Measurements from ENCODE around the gene NLGN4X.

NLGN4X gene

DNA sequence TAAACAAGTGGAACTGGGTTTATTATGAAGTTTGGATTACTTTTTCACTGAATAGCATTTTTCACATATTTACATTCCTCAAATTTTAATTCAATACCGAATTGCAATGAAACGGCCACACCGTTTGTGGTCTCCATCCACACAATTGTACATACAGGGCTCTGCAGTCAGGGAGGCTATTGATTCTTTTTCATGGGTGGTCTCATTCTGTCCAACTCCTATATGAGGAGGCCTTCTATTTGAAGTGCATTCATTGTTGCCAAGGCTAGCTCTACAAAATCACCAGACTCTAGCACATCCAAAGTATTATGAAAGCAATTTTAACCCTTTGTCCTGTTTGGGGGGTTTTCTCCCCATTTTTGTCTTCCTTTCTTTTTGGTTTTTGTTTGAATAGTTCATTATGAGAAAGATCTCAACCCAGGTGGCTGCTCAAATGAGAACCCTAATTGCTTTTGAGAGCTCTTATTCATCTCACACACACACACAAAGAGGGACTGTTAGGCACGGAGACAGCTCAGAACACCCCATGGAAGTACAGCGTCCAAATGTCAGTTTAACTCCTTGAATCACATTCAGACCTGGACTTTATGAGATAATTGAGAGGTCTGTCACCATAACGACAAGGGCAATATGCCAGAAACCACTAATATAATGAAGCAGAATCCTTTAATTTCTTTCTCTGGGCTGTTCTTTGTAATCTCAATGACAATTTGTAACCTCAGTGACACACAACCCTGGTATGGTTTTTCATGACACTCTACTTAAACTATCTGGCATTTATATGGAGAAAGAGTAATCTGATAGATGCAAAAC is 79.4 kb downstream of the NLGN4X start:
- DNase-seq: no peak

DNA sequence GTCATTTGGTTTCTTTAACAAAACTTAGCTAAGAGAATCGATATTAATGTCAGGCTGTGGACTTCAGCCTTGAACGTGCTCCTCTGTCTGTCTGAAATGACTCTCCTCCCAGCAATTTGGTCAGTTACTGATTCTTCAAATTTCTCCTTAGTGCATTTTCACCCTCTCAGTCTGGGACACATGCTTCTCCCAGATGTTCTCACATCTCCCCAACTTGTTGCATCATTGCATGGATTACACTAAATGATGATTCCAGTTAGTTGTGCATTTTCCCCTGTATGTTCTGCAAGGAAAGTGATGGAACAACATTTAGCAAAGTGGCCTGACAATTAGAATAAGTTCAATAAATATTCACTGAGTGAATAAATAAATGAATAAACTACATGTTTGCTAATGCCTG is 94.4 kb downstream of the NLGN4X start:
- no peak for DNase-seq

DNA sequence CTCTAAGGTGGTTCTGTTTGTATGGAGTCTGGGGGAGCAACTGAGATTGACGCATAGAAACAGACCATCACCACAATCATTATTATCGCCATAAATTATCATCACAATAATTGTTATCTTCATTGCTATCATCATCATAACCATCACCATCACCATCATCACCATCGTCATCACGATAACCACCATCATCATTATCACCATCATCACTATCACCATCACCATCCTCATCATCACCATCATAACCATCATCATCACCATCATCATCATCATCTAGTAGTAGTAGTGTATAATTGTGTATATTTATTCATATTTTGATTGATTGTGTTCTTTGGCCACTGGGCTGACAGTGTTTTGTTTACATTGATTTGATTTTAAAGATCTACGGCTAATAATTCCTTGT is 95.7 kb downstream of the NLGN4X start:
- DNase-seq: no peak

DNA sequence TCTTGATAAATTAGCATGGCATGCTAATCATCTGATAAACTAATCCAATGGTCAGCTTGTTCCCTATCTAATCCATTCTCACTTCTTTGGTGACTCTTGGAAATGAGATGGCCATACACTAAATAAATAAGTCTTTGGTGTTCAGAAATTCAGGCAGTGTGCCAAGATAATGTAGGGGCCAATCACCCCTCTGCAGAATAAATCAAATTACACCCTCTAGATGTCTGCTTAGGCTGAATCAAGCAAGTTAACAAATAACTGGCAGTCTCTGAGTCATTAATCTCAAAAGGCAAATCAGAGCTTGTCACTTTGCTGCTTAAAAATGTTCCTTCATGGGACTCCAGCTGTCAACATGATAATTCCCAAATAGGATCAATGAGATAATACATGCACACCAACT is 97.4 kb downstream of the NLGN4X start:
- DNase-seq: no peak

DNA sequence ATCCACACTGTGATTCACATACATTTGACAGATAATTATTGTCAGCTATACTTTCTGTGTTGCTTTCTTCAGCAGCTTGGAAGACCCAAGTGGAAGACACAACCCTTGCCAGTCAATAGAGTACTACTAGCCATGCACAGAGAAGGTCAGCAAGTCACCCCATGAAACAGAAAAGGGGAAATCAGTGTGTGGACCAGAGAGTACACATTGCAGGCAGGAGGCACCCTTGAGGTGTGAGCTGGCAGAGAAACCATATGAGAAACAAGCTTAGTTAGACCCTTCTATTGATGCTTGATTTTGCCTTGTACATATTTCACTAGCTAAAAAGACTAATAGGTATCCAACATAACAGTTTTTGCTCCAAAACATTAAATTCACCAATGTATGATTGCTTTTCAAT is 99.5 kb downstream of the NLGN4X start:
- DNase-seq: no peak

DNA sequence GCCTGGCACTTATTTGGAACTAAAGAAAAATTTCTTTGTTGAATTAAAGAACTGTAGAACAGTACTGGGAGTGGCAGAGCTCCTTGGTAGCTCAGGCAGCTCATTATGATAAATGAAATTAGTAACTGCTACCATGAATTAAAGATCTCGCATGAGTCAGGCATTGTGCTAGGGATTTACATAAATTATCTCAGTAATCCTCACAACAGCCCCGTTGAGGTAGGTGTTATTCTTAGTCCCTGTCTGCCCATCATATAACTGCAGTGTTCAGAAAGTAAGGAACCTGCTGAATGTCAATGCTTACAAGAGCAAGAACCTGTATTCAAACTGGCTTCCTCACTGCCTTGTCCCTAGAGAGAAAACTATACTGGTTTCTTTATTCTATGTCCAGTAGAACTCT is 108.3 kb downstream of the NLGN4X start:
- no peak for DNase-seq

DNA sequence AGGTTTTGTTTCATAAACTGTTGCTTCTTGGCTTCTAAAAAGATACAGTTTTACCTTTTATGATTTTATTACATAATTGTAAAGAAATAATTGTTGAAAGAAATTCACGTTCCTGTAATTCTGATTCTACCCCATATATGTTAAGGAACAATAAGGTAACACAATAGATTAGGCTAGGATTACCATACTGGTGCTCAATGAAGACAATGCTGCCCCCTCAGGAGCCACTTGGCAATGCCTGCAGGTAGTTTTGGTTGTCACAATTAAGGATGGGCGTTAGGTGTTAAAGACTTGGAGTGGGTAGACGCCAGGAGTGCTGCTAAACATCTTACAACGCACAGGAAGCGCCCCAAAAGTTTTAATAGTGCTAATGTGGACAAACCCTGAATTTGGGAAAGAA is 133.2 kb downstream of the NLGN4X start:
- no peak for DNase-seq

DNA sequence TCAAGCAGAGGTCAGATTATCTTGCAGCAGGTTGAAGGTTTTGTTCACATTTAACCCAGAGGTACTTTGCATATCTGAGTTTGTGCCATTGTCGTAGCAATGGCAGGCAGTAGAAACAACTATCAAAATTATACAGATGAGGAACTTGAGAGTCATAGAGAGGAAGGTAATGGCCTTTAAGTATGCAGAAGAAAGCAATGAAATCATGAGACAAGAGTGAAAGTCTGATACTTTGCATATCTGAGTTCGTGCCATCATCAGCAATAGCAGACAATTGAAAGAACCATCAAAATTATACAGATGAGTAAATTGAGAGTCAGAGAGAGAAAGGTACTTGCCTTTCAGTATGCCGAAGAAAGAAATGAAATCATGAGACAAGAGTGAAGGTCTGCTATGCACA is 154.1 kb downstream of the NLGN4X start:
- no peak for DNase-seq

DNA sequence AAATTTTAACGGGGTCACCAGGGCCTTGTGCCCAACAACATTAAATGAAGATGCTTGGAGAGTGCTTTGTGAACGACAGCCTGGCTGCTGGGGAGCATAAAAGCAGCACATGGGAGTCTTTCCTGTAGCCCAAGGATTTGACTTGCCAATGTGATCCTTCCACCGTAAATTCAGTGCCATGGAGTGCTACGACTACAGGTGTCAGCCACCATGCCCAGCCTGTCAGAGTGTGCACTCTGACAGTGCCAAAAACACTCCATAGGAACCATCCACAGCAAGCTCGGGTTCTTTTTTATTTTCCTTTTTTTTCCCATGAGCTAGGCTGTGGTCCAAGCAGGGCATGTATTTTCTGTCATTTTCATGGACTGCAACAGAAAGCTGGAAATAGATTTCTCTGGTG is 156.9 kb downstream of the NLGN4X start:
- DNase-seq: no peak

DNA sequence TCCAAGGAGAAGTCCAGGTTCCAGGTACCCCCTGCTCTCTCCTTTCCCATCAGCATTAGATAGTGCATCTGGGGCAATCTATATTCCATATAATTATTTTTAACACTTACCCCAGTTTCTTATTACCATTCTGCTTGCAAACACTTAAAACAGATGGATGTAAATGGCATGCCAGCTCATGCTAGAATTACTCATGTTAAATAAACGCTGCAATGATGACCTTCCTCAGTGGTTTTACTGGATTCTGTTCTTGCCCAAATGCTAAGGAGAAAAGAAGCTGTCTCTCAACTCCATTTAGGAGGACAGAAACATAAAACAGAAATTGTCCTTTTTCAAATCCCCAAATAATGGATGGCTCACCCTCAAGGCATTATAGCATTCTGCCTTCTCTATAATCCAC is 161.1 kb downstream of the NLGN4X start:
- DNase-seq: no peak

DNA sequence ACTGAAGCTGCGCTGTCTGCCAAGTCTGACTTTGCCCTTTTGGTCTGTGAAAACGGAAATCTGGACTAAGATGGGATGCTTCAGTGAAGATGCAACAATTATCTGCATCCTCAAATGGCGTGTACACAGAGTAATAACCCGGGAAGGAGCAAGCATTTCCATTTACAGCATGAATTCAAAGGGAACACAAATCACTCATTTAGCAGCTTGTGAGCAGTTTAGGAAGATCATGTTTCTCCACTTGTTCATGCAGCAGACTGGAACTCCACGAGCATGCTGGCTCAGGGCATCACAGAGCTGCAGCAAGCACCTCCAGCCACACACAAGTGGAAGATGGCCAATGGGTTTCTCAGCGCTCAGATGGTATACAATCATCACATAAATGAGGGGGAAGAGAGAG is 175.5 kb downstream of the NLGN4X start:
- DNase-seq: no peak

DNA sequence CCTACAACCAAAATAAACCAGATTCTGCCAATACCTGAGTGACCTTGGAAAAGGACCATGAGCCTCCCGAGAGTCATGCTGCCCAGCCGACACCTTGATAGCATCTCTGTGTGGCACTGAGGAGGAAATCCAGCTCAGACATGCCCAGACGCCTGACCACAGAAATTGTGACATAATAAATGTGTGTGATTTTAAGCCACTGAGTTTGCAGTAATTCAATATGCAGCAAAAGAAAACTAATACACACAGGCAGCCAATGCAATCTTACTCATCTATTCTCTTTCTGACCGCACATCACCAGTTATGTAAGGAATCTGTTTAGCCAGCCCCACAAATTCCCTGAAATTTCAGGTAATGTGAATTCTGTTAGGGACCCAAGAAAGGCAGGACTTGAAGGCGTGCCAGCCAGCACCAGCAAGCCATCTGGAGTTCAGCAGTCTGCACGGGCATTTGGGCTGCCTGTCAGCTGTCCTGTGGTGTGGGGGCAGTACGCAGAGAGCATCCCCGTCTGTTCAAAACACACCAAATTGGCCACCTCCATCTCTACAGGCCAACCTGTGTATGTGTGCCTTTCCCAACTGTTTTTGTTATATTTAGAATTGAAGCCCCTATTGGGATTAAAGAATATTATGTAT is 176.4 kb downstream of the NLGN4X start:
- DNase-seq: no peak

DNA sequence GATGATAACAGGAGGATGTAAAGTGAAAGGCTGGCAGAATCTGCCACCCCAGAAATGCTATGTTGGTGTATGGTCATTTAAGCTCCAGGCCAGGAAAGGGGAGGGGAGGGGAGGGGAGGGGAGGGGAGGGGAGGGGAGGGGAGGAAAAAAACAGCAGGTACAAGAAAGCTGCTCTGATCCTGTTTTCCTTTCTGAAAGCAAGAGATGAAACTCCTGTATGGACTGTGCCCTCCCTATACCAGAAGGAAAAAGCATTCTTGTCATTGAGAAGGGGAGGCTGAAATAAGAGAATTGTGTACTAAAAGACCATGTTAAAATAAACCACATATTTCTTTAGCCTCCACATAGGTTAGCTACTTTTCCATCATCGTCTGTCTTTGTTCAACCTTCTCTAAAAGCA is 179.5 kb downstream of the NLGN4X start:
- DNase-seq: no peak

DNA sequence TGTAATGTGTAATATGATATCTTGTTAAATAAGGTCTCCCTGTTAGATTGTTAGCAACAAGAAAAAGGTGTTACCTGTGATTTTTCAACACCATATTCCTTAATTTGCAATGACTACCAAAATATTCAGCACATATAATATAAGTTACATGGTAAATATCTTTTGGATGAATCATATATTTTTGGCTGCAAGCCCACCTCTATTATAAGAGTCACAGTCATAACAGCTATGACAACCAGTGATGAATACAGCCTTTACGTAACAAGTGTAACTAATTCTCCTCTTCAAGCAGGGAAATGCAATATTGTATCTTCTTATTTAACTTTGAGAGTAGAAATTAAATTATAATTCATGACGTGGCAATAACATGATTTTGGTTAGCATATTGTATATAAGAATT is 187.0 kb downstream of the NLGN4X start:
- no peak for DNase-seq

DNA sequence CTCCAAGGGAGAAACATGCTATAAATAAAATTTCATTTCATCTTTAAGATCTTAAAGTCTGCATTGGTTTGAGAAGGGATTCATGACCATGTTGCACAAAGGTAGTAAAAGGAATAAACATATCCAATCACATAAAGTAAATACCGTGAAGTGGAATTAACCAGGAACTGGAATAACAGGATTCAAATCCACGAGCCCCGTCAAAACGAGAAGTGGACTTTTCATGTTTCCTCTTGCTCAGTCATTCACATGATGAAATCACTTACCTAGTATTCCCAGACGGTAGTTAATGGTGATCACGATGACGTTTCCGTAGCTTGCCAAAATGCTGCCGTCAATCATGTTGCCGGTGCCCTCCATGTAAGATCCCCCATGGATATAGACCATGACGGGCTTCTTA is 199.7 kb downstream of the NLGN4X start:
- DNase-seq: no peak

DNA sequence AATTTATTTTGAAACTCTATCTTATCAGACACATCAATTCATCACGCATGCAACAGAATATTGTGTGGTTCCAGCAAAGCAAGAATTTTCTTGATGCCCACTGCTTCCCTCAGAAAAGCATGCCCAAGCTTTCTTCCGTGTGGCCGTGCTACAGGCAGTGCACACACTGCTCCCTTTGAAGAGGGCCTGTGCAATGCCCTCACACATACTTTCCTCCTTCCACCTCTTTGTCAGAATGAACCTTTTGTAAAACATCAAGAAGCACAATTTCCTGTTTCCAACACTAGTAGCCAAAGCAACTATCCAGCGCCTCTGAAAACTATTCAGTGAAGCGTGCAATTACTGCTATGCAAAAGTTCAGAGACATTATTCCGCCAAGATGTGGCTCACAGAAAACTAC is 201.7 kb downstream of the NLGN4X start:
- DNase-seq: no peak

DNA sequence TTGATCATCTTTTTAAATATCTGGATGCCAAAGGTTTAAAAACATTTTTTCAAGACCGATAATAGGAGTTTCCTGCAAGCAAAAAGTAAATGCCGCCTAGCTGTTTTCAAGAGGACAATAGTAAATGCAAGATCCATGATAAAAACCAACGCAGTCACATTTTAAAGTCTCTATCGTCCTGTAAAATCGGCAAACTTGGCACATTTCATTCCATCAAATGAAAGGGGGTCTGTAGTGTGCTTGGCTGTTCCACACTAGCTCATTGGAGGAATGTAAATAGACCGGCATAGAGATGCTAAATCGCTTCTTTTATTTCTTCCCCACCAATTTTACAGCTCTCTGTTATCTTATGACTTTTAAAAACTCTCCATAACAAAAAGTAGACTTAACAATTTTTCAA is 202.2 kb downstream of the NLGN4X start:
- no peak for DNase-seq

DNA sequence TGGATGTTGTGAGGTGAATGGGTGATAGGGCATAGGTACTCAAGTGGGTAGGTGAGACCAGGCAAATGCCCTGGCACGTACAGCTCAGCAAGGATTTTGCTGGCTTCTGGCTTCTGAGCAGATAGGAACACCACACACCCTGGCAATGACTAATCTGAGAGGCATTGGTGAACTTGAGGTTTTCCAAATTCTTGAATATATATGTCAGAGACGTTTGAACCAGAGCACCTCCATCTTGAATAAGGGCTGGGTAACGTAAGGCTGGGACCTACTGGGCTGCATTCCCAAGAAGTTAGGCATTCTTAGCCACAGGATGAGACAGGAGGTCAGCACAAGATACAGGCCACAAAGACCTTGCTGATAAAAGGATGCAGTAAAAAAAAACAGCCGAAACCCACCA is 204.5 kb downstream of the NLGN4X start:
- no peak for DNase-seq

DNA sequence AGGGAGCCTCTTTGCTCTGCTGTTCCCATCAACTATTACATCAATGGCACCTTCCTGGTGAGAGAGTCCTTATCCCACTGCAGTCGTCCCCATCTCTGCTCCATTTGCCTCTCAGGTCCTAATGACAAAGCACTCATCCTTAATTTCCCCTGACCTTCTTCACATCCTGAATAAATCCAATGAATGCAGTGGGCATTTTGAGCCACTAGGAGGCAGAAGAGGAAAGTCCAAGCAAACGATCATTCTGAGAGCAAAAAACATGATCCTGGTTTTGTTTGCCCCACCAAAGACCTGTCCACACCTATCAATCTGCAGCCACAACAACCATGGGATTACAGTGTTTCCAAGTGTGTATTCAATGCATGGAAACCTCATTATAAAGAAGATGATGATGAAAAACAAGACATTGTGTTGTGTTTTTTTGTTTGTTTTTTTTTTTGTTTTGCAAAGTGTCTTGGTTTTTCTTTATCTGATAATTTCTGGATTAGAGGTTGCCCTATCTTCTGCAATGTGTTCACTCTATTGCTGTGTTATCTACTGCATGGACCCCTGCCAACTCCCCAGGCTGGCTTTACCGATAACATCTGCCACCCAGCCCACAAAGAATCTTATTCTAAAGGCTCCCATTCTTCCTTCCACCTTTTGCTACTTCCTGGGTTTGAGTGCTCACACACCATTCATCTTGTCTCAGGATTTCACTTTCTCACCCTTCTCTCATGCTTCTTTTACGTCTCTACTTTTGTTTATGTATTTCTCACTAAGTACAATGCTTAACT is 207.2 kb downstream of the NLGN4X start:
- no peak for DNase-seq

DNA sequence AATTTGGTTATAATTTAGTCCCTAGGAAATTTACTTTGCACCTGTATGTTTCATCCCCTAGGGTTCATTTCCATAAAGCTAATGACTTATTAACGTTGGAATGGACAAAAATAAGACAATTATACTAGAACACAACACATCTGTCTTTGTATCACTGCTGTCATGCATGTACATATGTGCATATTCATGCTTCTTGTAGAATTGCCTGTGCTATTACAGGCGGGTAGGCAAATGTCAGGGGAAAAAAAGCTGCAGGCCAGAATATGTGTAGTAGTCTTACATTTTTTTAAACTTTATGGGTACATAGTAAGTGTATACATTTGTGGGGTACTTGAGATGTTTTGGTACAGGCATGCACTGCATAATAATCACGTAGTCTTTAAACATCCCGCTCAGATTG is 209.6 kb downstream of the NLGN4X start:
- no peak for DNase-seq

DNA sequence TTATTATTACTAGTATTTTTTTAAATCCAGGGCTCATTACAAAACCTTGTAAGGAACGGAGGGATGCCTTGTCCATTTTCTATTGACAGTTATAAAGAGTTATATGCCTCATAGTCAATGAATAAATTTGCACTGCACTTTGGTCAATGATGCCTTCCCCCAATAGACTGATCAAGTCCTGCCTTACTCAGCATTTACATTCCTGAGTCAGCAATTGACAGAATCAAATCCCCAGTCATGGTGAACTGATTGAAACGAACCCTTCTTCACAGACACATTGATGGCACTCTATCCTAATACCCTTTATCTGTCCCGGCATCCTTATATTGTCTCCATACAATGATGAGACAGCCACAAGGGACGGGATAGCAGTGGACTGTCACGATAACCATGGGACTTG is 213.2 kb downstream of the NLGN4X start:
- no peak for DNase-seq

DNA sequence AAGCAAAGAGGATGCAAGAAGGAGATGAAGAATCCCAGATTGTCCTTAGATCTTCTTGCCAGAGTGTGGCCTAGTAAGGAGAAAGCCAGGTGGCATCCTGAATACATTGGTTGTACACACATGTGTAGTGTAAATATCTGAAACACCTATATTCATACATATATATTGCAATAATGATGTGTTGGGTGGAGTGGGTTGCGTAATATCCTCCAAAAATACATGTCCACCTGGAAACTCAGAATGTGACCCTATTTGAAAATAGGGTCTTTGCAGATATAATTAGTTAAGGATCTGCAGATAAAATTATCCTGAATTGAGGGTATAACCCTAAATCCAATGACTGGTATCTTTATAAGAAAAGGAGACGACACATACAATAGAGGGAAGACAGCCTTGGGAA is 216.3 kb downstream of the NLGN4X start:
- no peak for DNase-seq

DNA sequence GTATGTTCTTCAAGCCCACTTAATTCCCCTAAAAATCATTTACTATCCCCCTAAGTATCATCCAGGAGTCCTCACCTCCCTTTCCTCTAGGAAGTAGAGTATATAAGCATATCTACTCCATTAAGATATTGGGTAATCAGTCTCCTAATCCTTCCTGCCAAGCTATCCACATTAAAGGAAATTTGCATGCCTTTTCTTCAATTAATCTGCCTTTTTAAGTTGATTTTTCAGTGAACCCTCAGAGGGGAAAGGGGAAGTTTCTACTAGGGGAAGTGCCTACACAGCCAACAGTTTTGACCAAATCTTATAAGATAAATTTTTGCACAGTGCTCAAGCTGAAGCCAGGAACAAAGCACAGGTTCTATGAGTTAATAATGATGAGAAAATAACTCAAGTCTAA is 222.8 kb downstream of the NLGN4X start:
- no peak for DNase-seq

DNA sequence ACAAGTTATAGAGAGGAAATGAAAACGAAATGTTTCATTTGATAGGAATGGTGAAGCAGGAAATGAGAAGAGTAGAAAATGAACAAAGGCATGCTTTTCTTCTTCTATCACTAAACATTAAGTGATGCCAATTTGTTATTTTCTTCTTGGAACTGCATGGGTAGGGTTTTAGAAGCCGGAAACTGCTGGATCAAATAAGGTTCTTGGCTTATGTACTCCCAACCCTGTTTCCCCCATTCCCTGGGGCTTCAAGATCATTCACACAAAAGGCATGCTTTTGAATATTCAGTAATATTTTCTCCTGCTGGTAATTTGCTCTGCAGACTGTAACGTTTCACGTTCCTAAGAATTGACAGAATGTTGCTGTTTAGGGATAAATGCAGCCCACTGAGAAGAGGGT is 224.1 kb downstream of the NLGN4X start:
- no peak for DNase-seq
